OCI-LY1 (cell line): Measurements from ENCODE around the gene RASGRF1.

Experiments
- CTCF ChIP-seq: fragments of 200-600 bp; sonication (generic), shearing (Covaris generic); IDR thresholded peaks from 2 replicates; pipeline ENCODE4 v1.5.1; 2017; ENCODE audit warnings: mild to moderate bottlenecking, antibody characterized with exemption, low read length, moderate library complexity, mixed read lengths
- EZH2 ChIP-seq: fragments of 200-600 bp; sonication (generic), shearing (Covaris generic); IDR thresholded peaks from 2 replicates; pipeline ENCODE4 v1.8.0; 2017; ENCODE audit warnings: borderline replicate concordance, mixed run types, mild to moderate bottlenecking, antibody characterized with exemption, low read length, moderate library complexity, mixed read lengths

- TF ChIP-seq CTCF (no peak), EZH2 (no peak)
Measured at GRCh38 chr15:78947506-78947905, 143.1 kb downstream of the RASGRF1 start.
